ENCODE results near the gene TMEM53. TPM values are rescaled to one million over a fixed set of nuclear protein-coding genes. Genes with fewer than 3 reads are reported as not detected.

TMEM53 gene
- total and polyA plus RNA-seq, 2 donors (not counting 1 experiment from before 2014, with no cell fraction given) = 8.1 to 11.6 TPM

- H2AFZ ChIP-seq (ENCODE audit: low read length) = no peak overlapping the region
- H3K79me2 ChIP-seq (ENCODE audit: control insufficient read depth, insufficient read depth, low read length) = no peaks in the 10 kb centered on the region
- TF ChIP-seq CTCF (conservative IDR thresholded peaks at IDR 0.05 in 1 of 2, IDR thresholded peaks at IDR 0.05 in 1 of 2; ENCODE audit: low read depth in 1 of 2, low read length in 2 of 2) (no peak), EZH2 (IDR thresholded peaks at IDR 0.05; ENCODE audit: low read length, missing control alignments) (no peak)
- no peaks in the 10 kb centered on the region for H3K27me3 ChIP-seq (ENCODE audit: control insufficient read depth, insufficient read depth, low read length)
- no peaks in the 10 kb centered on the region for H3K36me3 ChIP-seq (ENCODE audit: control insufficient read depth, insufficient read depth, low read length)
- no peak overlapping the region for H3K9ac ChIP-seq (ENCODE audit: insufficient read depth, low read length)
- peak overlapping the region; percentile 76 for H3K27ac ChIP-seq (ENCODE audit: insufficient read depth, low read length)
- no peaks in the 10 kb centered on the region for H3K9me3 ChIP-seq (ENCODE audit: control insufficient read depth, insufficient read depth, low read depth, low read length)
- H3K4me3 ChIP-seq (replicated peaks in 1 of 4; ENCODE audit: control extremely low read depth in 1 of 4, insufficient read depth in 1 of 4, low read depth in 3 of 4, low read length in 4 of 4) = no peak overlapping the region
- peak overlapping the region; percentile 60 for H3K4me2 ChIP-seq (ENCODE audit: extremely low read depth, insufficient read depth, low read length)
- no peaks in the 10 kb centered on the region for H4K20me1 ChIP-seq (ENCODE audit: control insufficient read depth, extremely low read depth, insufficient read depth, low read length)
- peaks cover 16% of the 10 kb centered on the region for H3K4me1 ChIP-seq (ENCODE audit: control insufficient read depth, extremely low read depth, insufficient read depth, low read length)
- DNase-seq (ENCODE audit: low read depth in 2 of 2) = peak; percentile 56 to 81
These were observed 2.4 kb upstream of the TMEM53 start for GRCh38 chr1:44676484-44677200.

- Histone ChIP-seq H3K79me2 (ENCODE audit: control insufficient read depth, insufficient read depth, low read length) (no peaks in the 10 kb centered on the region), H3K36me3 (ENCODE audit: control insufficient read depth, insufficient read depth, low read length) (no peaks in the 10 kb centered on the region), H3K4me1 (ENCODE audit: control insufficient read depth, extremely low read depth, insufficient read depth, low read length) (peaks cover 16% of the 10 kb centered on the region), H3K4me3 (replicated peaks in 1 of 4; ENCODE audit: control extremely low read depth in 1 of 4, insufficient read depth in 1 of 4, low read depth in 3 of 4, low read length in 4 of 4) (peak overlapping the region; percentile 20 to 72 (median 58)), H3K27ac (ENCODE audit: insufficient read depth, low read length) (peak overlapping the region; percentile 83), H3K27me3 (ENCODE audit: control insufficient read depth, insufficient read depth, low read length) (no peaks in the 10 kb centered on the region), H3K4me2 (ENCODE audit: extremely low read depth, insufficient read depth, low read length) (peak overlapping the region; percentile 84), H4K20me1 (ENCODE audit: control insufficient read depth, extremely low read depth, insufficient read depth, low read length) (no peaks in the 10 kb centered on the region), H2AFZ (ENCODE audit: low read length) (no peak overlapping the region), H3K9me3 (ENCODE audit: control insufficient read depth, insufficient read depth, low read depth, low read length) (no peaks in the 10 kb centered on the region), H3K9ac (ENCODE audit: insufficient read depth, low read length) (no peak overlapping the region)
- DNase-seq (ENCODE audit: low read depth in 2 of 2) = no peak
- no peak for TF ChIP-seq CTCF (conservative IDR thresholded peaks at IDR 0.05 in 1 of 2, IDR thresholded peaks at IDR 0.05 in 1 of 2; ENCODE audit: low read depth in 1 of 2, low read length in 2 of 2)
- no peak for TF ChIP-seq EZH2 (IDR thresholded peaks at IDR 0.05; ENCODE audit: low read length, missing control alignments)
These were observed 905 bp upstream of the TMEM53 start for GRCh38 chr1:44675186-44675585.

- no peaks in the 10 kb centered on the region for H4K20me1 ChIP-seq (ENCODE audit: control insufficient read depth, extremely low read depth, insufficient read depth, low read length)
- peak overlapping the region; percentile 60 for H2AFZ ChIP-seq (ENCODE audit: low read length)
- peak overlapping the region; percentile 40 to 77 (median 60) for H3K4me3 ChIP-seq (replicated peaks in 1 of 4; ENCODE audit: control extremely low read depth in 1 of 4, insufficient read depth in 1 of 4, low read depth in 3 of 4, low read length in 4 of 4)
- H3K9me3 ChIP-seq (ENCODE audit: control insufficient read depth, insufficient read depth, low read depth, low read length) = no peaks in the 10 kb centered on the region
- peak overlapping the region; percentile 77 for H3K4me2 ChIP-seq (ENCODE audit: extremely low read depth, insufficient read depth, low read length)
- peak overlapping the region; percentile 83 for H3K27ac ChIP-seq (ENCODE audit: insufficient read depth, low read length)
- DNase-seq (ENCODE audit: low read depth in 2 of 2) = no peak
- no peaks in the 10 kb centered on the region for H3K27me3 ChIP-seq (ENCODE audit: control insufficient read depth, insufficient read depth, low read length)
- H3K36me3 ChIP-seq (ENCODE audit: control insufficient read depth, insufficient read depth, low read length) = no peaks in the 10 kb centered on the region
- no peaks in the 10 kb centered on the region for H3K79me2 ChIP-seq (ENCODE audit: control insufficient read depth, insufficient read depth, low read length)
- peak overlapping the region; percentile 51 for H3K9ac ChIP-seq (ENCODE audit: insufficient read depth, low read length)
- TF ChIP-seq EZH2 (IDR thresholded peaks at IDR 0.05; ENCODE audit: low read length, missing control alignments) (no peak), CTCF (conservative IDR thresholded peaks at IDR 0.05 in 1 of 2, IDR thresholded peaks at IDR 0.05 in 1 of 2; ENCODE audit: low read depth in 1 of 2, low read length in 2 of 2) (no peak)
- H3K4me1 ChIP-seq (ENCODE audit: control insufficient read depth, extremely low read depth, insufficient read depth, low read length) = peaks cover 16% of the 10 kb centered on the region
These were observed 587 bp downstream of the TMEM53 start for GRCh38 chr1:44673675-44674112.
